ENCODE data around the gene CFAP410.

CFAP410 gene

DNA sequence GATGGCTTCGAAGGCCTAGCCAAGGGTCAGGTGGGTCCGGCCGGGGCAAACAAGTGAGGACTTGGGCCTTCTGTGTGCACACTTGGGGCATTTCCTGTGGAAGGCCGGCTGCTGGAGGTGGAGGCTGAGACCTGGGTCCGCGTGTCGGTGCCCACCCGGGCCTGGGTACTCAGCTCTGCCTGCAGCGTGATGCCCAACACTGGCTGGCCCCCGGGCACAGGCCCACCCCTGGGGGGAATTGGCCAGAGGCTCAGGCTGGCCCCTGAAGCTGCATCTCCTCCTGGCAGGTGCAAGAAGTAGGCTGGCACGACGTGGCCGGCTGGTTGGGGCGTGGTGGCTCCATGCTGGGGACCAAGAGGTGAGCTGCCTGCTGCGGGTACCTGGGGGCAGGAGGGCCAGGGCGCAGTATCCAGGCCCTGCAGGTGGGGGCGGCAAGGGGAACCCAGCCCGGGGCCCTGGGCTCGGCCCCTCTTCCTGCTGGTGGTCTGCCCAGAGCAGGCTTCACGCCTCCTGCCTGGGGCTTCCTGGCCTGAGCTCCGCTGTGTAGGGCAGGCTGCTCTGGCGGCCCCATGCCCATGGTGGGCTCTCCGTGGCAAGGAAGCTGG lies 17.2 kb downstream of the CFAP410 start:
- Mint-ChIP-seq H3K27me3 (no peaks in the 10 kb centered on the region), H3K27ac (no peak overlapping the region), H3K36me3 (peaks cover 44% of the 10 kb centered on the region), H3K9me3 (no peaks in the 10 kb centered on the region), H3K4me1 (no peaks in the 10 kb centered on the region), H3K4me3 (no peak overlapping the region)
- no peak for ATAC-seq

DNA sequence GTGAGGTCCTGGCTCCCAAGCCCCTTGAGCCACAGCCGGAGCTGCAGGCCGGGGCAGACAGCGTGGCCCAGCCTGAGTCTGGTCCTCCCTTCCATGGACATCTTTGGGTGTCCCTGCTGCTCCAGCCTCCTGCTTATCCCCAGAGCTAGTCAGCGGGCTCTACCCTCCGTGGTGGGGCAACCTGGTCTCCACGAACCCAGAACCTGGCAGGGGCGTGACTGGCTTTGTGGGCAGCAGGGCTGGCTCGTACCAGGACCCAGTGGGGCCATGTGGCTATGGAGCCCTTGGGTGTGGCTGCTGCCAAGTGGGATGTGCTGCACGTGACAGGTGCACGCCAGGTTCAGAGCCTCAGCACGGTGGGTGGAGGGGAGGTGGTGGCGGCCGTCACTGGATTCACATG lies 18.3 kb downstream of the CFAP410 start:
- Mint-ChIP-seq H3K36me3 (peaks cover 51% of the 10 kb centered on the region), H3K27me3 (no peaks in the 10 kb centered on the region), H3K4me3 (no peak overlapping the region), H3K4me1 (no peaks in the 10 kb centered on the region), H3K9me3 (no peaks in the 10 kb centered on the region), H3K27ac (no peak overlapping the region)
- no peak for ATAC-seq

DNA sequence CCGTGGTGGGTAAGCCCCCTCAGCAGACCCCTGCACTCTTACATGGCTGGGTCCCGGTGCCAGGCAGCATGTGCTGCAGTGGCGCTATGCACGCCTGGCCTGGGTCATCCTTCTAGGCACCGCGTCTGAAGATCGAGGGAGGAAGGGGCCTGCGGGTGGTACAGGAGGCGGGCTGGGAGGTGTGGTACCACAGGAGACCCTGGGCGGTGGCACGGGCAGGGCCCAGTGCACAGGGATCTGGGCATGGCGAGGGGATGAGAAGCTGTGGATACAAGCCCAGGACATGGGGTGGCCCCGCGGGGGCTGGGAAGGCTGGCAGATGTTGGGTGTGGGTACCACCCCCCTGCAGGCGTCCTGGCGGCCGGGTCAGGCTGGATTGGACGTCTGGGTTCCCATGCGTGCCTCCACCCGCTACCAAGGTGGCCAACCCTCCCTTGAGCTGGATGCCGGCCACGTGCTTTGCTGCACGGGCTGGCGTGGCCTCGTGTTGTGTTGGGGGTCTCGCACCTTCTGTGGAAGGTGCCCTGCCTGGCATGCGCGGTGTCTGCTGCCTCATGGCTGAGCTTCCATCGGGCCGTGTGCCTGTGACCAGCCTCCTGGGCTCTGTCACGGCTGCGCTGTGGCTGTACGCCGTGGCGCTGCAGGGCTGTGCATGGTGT lies 19.7 kb downstream of the CFAP410 start:
- Mint-ChIP-seq H3K27me3 (no peaks in the 10 kb centered on the region), H3K27ac (no peak overlapping the region), H3K9me3 (no peaks in the 10 kb centered on the region), H3K4me3 (no peak overlapping the region), H3K36me3 (peaks cover 42% of the 10 kb centered on the region), H3K4me1 (no peaks in the 10 kb centered on the region)
- no peak for ATAC-seq

DNA sequence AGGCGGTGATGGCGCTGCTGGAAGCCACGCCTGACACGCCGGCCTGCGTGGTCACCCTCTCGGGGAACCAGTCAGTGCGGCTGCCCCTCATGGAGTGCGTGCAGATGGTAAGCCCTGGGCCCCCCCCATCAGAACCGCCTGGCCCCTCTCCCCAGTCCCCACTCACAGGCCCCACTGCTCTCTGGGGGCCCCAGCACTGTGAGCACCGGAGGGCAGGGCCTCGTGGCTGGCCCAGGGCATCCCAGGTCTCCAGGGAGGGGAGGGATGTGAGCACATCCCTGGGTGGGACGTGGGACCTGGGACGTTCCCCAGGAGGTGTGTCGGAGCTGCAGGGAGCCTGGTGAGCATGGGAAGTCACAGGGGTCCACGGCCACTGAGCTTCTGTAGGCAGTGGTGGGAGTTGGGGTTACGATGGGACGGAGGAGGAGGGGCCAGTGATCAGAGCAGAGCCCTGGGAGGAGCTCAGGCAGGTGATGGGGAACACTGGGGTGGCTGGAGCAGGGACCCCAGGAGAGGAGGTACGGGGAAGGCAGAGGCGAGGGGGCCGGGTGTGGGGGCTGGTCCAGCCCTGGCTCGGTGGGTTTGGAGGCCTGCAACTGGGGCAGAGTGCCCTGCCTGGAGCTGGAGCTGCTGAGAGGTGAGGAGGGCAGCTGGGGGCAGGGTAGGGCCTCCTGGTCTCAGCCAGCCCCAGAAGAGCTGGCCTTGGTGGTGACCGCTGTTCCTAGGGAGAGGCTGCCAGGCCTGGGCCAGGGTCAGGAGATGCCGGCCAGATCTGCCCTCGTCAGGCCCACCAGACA lies 20.5 kb downstream of the CFAP410 start:
- Mint-ChIP-seq H3K27ac (no peak overlapping the region), H3K4me3 (no peak overlapping the region), H3K36me3 (peaks cover 46% of the 10 kb centered on the region)

DNA sequence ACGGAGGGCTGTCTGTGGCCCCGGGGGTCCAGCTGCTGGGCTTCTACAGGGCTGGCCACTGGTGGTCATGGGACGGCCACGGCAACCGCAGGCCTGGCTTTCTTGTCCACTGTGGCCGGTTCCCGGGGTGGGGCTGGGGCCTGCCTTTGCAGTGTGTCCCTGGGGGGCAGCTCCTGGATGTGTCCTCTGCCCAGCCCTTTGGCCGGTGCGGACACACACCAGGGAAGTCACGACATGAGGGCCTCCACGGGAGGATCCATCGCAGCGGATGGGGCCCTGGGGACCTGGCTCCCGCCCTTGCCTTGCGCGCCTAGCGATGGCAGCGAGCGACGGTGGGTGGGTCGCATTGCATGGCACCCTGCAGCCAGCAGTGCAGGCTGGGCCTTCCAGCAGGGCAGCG lies 21.3 kb downstream of the CFAP410 start:
- no peak for ATAC-seq
- Mint-ChIP-seq H3K36me3 (peaks cover 46% of the 10 kb centered on the region), H3K27me3 (no peaks in the 10 kb centered on the region), H3K9me3 (no peaks in the 10 kb centered on the region), H3K4me1 (no peaks in the 10 kb centered on the region), H3K27ac (no peak overlapping the region), H3K4me3 (no peak overlapping the region)

More for the DNA sequence above, 20.5 kb downstream of the CFAP410 start:
- Mint-ChIP-seq H3K27me3 (no peaks in the 10 kb centered on the region), H3K9me3 (no peaks in the 10 kb centered on the region), H3K4me1 (no peaks in the 10 kb centered on the region)
- ATAC-seq = no peak

DNA sequence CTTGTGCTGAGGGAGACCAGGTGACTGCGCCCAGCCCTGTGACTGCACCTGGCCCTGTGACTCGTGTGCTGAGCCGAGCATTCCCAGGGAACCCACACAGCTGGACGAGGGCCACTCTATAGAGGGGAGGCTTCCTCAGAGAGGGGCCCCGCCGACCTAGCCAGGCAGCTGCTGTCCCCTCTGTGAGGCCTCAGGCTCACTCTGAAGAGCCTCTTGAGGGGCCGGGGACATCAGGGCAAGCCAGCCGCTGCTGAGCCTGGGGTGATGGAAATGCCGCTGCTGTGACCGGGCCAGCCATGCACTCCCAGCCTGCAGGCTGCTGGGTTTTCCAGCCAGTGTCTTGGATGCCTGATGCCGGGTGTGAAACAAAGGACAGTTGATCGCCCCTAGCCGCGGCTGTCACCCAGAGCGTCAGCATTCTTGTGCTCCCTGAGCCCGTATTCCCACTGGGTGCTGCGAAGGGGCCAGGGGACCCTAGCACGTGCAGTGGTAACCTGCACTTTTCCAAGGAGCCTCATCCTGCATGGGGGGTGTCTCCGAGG lies 21.9 kb downstream of the CFAP410 start:
- Mint-ChIP-seq H3K9me3 (no peaks in the 10 kb centered on the region), H3K27me3 (no peaks in the 10 kb centered on the region), H3K27ac (no peak overlapping the region), H3K36me3 (peaks cover 42% of the 10 kb centered on the region), H3K4me1 (no peaks in the 10 kb centered on the region), H3K4me3 (no peak overlapping the region)
- no peak for ATAC-seq

DNA sequence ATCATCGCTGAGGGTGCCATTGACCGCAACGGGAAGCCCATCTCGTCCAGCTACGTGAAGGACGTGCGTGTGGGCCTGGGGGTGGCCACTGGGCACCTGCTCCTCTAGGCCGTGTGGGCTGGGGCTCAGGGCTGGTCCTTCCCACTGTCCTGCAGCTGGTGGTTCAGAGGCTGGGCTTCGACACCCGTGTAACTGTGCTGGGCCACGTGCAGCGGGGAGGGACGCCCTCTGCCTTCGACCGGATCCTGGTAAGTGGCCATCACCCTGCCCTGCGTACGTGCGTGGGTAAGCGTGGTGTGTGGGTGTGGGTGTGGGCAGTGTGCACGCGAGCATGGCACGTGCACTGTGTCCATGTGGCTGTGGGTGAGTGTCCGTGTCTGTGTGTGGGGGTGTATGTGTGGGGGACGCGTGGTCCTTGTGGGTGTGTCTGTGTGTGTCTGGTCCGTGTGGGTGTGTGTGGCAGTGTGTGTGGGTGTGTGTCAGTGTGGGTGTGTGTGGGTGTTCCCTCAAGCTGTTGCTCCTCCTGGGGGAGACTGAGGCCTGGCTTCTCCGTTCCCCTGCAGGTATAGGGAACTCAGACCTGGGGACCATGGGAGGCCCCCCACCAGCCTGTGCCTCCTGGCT lies 22.8 kb downstream of the CFAP410 start:
- ATAC-seq = no peak
- Mint-ChIP-seq H3K4me3 (no peak overlapping the region), H3K9me3 (no peaks in the 10 kb centered on the region), H3K27ac (no peak overlapping the region), H3K27me3 (no peaks in the 10 kb centered on the region), H3K4me1 (no peaks in the 10 kb centered on the region), H3K36me3 (peaks cover 45% of the 10 kb centered on the region)

DNA sequence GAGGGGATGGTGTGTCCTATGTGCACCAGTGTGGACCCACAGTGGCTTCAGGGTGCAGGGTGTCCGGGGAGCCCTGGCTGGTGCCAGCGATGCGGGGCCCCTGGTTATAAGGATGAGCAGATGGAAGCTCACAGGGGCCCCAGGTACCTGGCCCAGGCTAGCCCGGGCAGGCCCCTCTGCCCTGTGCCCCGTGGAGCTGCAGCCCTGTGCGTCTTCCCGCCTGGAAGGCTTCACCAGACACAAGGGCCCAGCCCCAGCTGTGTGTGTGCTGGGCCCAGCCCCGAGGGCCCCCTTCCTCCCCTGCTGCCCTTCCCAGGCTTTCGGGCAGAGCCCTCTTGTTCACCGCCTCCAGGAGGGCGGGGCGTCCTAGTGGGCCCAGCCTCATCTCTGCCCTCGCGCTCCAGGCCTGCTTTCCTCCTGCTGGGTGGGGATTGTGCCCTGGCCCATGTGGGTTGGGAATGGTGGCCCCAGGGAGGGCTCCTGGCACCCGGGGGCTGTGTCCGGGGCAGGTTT lies 23.4 kb downstream of the CFAP410 start:
- Mint-ChIP-seq H3K4me3 (no peak overlapping the region), H3K9me3 (no peaks in the 10 kb centered on the region), H3K27me3 (no peaks in the 10 kb centered on the region), H3K4me1 (no peaks in the 10 kb centered on the region), H3K27ac (no peak overlapping the region), H3K36me3 (peaks cover 50% of the 10 kb centered on the region)
- no peak for ATAC-seq

DNA sequence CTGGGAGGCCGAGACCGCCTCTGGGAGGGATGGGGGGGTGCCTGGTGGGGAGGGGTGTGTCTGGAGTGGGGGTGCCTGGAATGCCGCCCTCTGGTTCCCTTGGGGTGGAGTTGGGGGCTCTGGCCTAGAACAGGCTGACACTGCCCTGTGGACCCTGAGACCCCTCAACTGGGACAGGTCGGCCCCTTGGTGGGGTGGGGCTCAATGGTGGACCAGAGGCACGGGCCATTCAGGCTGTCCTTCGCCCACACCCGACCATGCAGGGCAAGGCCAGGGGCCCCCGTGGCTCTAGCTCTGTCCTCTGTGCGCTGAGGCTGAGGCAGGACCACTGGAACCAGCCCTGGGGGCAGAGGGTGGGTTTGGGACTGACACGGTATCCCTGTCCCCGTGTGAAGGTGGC lies 24.6 kb downstream of the CFAP410 start:
- Mint-ChIP-seq H3K4me1 (no peaks in the 10 kb centered on the region), H3K36me3 (peaks cover 50% of the 10 kb centered on the region), H3K4me3 (no peak overlapping the region), H3K27me3 (no peaks in the 10 kb centered on the region), H3K27ac (no peak overlapping the region), H3K9me3 (no peaks in the 10 kb centered on the region)
- no peak for ATAC-seq

DNA sequence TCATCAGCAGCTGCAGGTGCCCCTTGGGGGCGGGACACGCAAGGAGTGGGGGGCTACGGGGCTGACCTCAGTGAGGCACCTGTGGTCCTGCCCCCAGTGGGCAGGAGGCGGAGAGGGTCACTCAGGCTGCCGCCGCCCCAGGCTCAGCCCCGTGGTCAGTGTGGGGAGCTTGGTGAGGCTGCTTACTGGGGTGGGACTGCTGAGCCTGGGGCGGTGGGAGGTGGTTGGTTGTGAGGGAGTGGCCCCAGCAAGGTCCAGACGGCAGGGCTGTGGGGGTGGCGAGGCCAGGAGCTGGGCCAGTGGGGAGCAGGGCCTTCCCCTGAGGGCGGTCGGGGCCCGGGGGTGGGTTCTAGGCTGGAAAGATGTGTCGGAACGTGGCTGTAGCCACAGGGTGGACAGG lies 25.1 kb downstream of the CFAP410 start:
- H3K36me3 Mint-ChIP-seq = peaks cover 46% of the 10 kb centered on the region
- no peaks in the 10 kb centered on the region for H3K9me3 Mint-ChIP-seq
- no peak for ATAC-seq
- H3K4me3 Mint-ChIP-seq = no peak overlapping the region
- H3K27ac Mint-ChIP-seq = no peak overlapping the region
- no peaks in the 10 kb centered on the region for H3K4me1 Mint-ChIP-seq
- H3K27me3 Mint-ChIP-seq = no peaks in the 10 kb centered on the region

DNA sequence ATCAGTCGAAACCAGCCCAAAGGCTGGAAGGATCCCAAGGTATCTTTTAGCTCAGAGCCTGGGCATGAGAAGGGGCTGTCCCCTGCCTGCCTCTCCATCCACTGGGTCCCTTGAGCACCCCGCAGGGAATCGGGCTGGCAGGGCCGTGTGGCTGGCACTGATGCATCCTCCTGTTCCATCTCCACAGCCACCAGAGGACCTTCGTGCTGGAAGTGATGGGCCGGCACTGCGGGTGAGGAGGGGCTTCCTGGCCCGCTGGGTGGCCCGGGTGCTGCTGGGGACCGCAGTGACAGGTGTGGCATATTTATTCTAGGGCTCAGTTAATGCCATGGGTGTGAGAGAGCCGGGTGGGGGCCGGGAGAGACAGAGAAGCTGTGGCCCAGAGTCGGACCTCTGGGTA lies 25.7 kb downstream of the CFAP410 start:
- H3K27me3 Mint-ChIP-seq = no peaks in the 10 kb centered on the region
- no peaks in the 10 kb centered on the region for H3K4me1 Mint-ChIP-seq
- no peak overlapping the region for H3K4me3 Mint-ChIP-seq
- H3K36me3 Mint-ChIP-seq = peaks cover 41% of the 10 kb centered on the region
- ATAC-seq = no peak
- H3K9me3 Mint-ChIP-seq = no peaks in the 10 kb centered on the region
- H3K27ac Mint-ChIP-seq = no peak overlapping the region

DNA sequence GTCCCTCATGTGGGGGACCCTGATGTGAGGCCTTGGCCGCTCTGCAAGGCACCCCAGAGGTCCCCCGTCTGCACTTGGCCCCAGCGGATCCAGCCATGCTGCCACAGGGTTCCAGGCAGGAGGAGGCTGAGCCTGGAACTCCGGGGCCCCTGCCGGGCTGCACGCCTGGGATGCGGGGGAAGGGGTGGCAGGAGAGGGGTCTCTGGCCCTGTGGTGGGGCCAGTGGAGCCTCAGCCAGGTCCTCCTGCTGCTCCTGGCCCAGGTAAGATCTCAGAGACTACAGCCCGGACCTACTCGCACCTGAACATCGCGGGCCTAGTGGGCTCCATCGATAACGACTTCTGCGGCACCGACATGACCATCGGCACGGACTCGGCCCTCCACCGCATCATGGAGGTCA lies 26.5 kb downstream of the CFAP410 start:
- no peak for ATAC-seq
- Mint-ChIP-seq H3K4me3 (no peak overlapping the region), H3K27me3 (no peaks in the 10 kb centered on the region), H3K4me1 (peaks cover 6% of the 10 kb centered on the region), H3K27ac (no peak overlapping the region), H3K9me3 (no peaks in the 10 kb centered on the region), H3K36me3 (peaks cover 42% of the 10 kb centered on the region)

DNA sequence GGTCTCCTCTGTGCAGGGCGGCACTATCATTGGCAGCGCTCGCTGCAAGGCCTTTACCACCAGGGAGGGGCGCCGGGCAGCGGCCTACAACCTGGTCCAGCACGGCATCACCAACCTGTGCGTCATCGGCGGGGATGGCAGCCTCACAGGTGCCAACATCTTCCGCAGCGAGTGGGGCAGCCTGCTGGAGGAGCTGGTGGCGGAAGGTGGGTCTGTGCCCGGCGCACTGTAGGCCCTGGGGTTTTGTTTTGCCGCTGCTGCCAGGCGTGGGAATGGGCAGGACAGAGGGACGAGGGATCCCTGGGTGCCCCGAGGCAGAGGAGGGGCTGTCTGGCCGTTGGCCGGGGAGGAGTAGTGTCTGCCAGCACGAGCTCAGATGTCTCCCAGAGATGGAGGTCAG lies 27.1 kb downstream of the CFAP410 start:
- peaks cover 47% of the 10 kb centered on the region for H3K36me3 Mint-ChIP-seq
- H3K27me3 Mint-ChIP-seq = no peaks in the 10 kb centered on the region
- ATAC-seq = no peak
- H3K4me1 Mint-ChIP-seq = peaks cover 12% of the 10 kb centered on the region
- H3K27ac Mint-ChIP-seq = no peak overlapping the region
- no peak overlapping the region for H3K4me3 Mint-ChIP-seq
- no peaks in the 10 kb centered on the region for H3K9me3 Mint-ChIP-seq

DNA sequence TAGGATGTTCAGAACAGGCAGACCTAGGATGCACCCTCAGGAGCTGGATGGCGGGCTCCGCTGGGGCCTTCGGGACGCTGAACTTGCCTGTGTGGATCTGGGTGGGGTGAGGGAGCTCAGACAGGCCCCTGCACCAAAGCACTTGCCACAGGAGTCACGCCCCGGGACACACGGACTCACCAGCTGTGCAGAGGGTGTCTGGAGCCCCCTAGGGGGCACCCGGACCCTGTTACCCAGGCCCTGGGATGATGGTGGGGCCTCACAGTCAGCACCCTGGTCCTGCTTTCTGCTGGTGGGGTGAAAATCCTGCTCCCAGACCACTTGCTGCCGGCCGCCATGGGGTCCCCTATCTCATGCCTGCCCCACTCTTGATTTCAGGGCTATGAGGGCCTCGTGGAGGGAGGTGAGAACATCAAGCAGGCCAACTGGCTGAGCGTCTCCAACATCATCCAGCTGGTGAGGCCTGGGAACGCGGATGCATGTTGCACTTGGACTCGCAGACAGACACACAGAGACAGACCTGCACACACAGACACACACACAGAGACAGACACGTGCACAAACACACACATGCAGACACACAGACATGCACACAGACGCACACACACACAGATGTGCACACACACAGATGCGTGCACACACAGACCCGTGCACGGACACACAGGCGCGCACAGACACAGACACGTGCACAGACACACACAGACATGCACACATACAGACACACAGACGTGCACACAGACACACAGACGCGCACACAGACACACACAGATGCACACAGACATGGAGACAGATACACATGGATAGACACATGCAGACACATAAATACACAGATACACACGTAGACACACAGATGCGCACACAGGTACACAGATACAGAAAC lies 28.3 kb downstream of the CFAP410 start:
- no peak for ATAC-seq
- Mint-ChIP-seq H3K27ac (no peak overlapping the region), H3K4me1 (peaks cover 12% of the 10 kb centered on the region), H3K36me3 (peaks cover 40% of the 10 kb centered on the region), H3K4me3 (no peak overlapping the region), H3K27me3 (no peaks in the 10 kb centered on the region), H3K9me3 (no peaks in the 10 kb centered on the region)

Measured in stimulated activated memory B cell treated with anti-CD40 and anti-IgM and Interleukin-4, amounts not matched to agents 10 μg/mL and 1 μg/mL and 100 μg/mL, for 72 hours (primary cell).